Measurements from ENCODE around the gene ETNK1. TPM values are rescaled to one million over a fixed set of nuclear protein-coding genes. Genes with fewer than 3 reads are reported as not detected.

ETNK1 gene
- total and polyA plus RNA-seq, 2 donors (not counting 1 experiment from before 2014, with no cell fraction given), result 19.4 to 106 TPM

- H3K79me2 ChIP-seq (ENCODE audit: control insufficient read depth, insufficient read depth, low read length), result no peaks in the 10 kb centered on the region
- whole genome bisulfite sequencing (ENCODE audit: insufficient coverage), result 95% methylated on average over 27 of the region's 38 CpGs
These were observed 68.1 kb downstream of the ETNK1 start for GRCh38 chr12:22692964-22693555.

GRCh38 chr12:22698576-22698975, 73.6 kb downstream of the ETNK1 start:
- no peaks in the 10 kb centered on the region for H3K4me1 ChIP-seq (ENCODE audit: control insufficient read depth in 2 of 2, insufficient read depth in 2 of 2, low read length in 2 of 2)

More at GRCh38 chr12:22692964-22693555, 68.1 kb downstream of the ETNK1 start:
- no peaks in the 10 kb centered on the region for H4K20me1 ChIP-seq (ENCODE audit: control insufficient read depth, insufficient read depth, low read length, poor library complexity, severe bottlenecking)
- peaks cover 2 to 20% (median 6%) of the 10 kb centered on the region in 3 donors for H3K9me3 ChIP-seq (ENCODE audit: control extremely low read depth in 1 of 3, control insufficient read depth in 2 of 3, insufficient read depth in 1 of 3, low read length in 2 of 3)
- H3K36me3 ChIP-seq (replicated peaks in 1 of 2; ENCODE audit: control extremely low read depth in 1 of 2, control insufficient read depth in 1 of 2, extremely low read depth in 1 of 2, insufficient read depth in 2 of 2, low read length in 1 of 2), result no peaks in the 10 kb centered on the region
- H3K4me3 ChIP-seq (ENCODE audit: control extremely low read depth in 1 of 5, extremely low read depth in 1 of 5, insufficient read depth in 1 of 5, low read depth in 2 of 5, low read length in 4 of 5), result no peak overlapping the region
- H3K4me1 Mint-ChIP-seq, result peaks cover 7% of the 10 kb centered on the region
- H3K4me1 ChIP-seq (ENCODE audit: control insufficient read depth in 2 of 2, insufficient read depth in 2 of 2, low read length in 2 of 2), result peaks cover 0 to 1% of the 10 kb centered on the region in 2 donors
- H3K27me3 Mint-ChIP-seq, result no peaks in the 10 kb centered on the region
- POLR2A ChIA-PET, result no interaction called here
- no peak overlapping the region for H3K4me2 ChIP-seq (replicated peaks; ENCODE audit: low read depth, low read length, poor library complexity, severe bottlenecking)
- CTCF ChIA-PET, result no interaction called here
- H3K4me3 Mint-ChIP-seq, result no peak overlapping the region
- H3K27ac Mint-ChIP-seq, result no peak overlapping the region
- intact Hi-C loops (cut with micrococcal nuclease), result no loop called here
- ATAC-seq (ENCODE audit: low read depth), result no peak
- no peak overlapping the region for H3K9ac ChIP-seq (ENCODE audit: low read length)
- H3K27me3 ChIP-seq (replicated peaks in 1 of 4; ENCODE audit: control extremely low read depth in 1 of 4, control insufficient read depth in 3 of 4, insufficient read depth in 4 of 4, low read length in 3 of 4), result no peaks in the 10 kb centered on the region
- no peak overlapping the region for H2AFZ ChIP-seq (ENCODE audit: insufficient read depth, low read depth, low read length, poor library complexity, severe bottlenecking)
- H3K27ac ChIP-seq (ENCODE audit: low read length in 2 of 2), result no peak overlapping the region
- DNase-seq, result no peak
- TF ChIP-seq CTCF (IDR thresholded peaks at IDR 0.05), result no peak
- no peak for TF ChIP-seq EZH2 (IDR thresholded peaks at IDR 0.05; ENCODE audit: borderline replicate concordance, insufficient read depth, low read depth, low read length, poor library complexity, severe bottlenecking)
- H3K9me3 Mint-ChIP-seq (ENCODE audit: insufficient read depth), result peaks cover 8% of the 10 kb centered on the region

More at GRCh38 chr12:22698576-22698975, 73.6 kb downstream of the ETNK1 start:
- no peak overlapping the region for H2AFZ ChIP-seq (ENCODE audit: insufficient read depth, low read depth, low read length, poor library complexity, severe bottlenecking)
- TF ChIP-seq CTCF (IDR thresholded peaks at IDR 0.05), result no peak
- TF ChIP-seq EZH2 (IDR thresholded peaks at IDR 0.05; ENCODE audit: borderline replicate concordance, insufficient read depth, low read depth, low read length, poor library complexity, severe bottlenecking), result no peak
- WGBS (ENCODE audit: insufficient coverage), result 92% methylated on average over 2 of the region's 3 CpGs
- no peaks in the 10 kb centered on the region for H4K20me1 ChIP-seq (ENCODE audit: control insufficient read depth, insufficient read depth, low read length, poor library complexity, severe bottlenecking)
- no peaks in the 10 kb centered on the region for H3K27me3 ChIP-seq (replicated peaks in 1 of 4; ENCODE audit: control extremely low read depth in 1 of 4, control insufficient read depth in 3 of 4, insufficient read depth in 4 of 4, low read length in 3 of 4)
- intact Hi-C loops (cut with micrococcal nuclease), result no loop called here
- H3K9me3 Mint-ChIP-seq (ENCODE audit: insufficient read depth), result peaks cover 8% of the 10 kb centered on the region
- H3K27ac Mint-ChIP-seq, result no peak overlapping the region
- no peak overlapping the region for H3K9ac ChIP-seq (ENCODE audit: low read length)
- ChIA-PET CTCF (no interaction called here), POLR2A (no interaction called here)
- no peaks in the 10 kb centered on the region for H3K36me3 ChIP-seq (replicated peaks in 1 of 2; ENCODE audit: control extremely low read depth in 1 of 2, control insufficient read depth in 1 of 2, extremely low read depth in 1 of 2, insufficient read depth in 2 of 2, low read length in 1 of 2)
- no peak overlapping the region for H3K4me3 ChIP-seq (ENCODE audit: control extremely low read depth in 1 of 5, extremely low read depth in 1 of 5, insufficient read depth in 1 of 5, low read depth in 2 of 5, low read length in 4 of 5)
- H3K4me3 Mint-ChIP-seq, result no peak overlapping the region
- no peaks in the 10 kb centered on the region for H3K27me3 Mint-ChIP-seq
- no peaks in the 10 kb centered on the region for H3K79me2 ChIP-seq (ENCODE audit: control insufficient read depth, insufficient read depth, low read length)
- peaks cover 2 to 13% (median 6%) of the 10 kb centered on the region in 3 donors for H3K9me3 ChIP-seq (ENCODE audit: control extremely low read depth in 1 of 3, control insufficient read depth in 2 of 3, insufficient read depth in 1 of 3, low read length in 2 of 3)
- ATAC-seq (ENCODE audit: low read depth), result no peak
- no peak overlapping the region for H3K27ac ChIP-seq (ENCODE audit: low read length in 2 of 2)
- H3K4me1 Mint-ChIP-seq, result no peaks in the 10 kb centered on the region
- H3K4me2 ChIP-seq (replicated peaks; ENCODE audit: low read depth, low read length, poor library complexity, severe bottlenecking), result no peak overlapping the region
- no peak for DNase-seq
